HepG2 (cell line): ENCODE data around the gene PADI2. TPM values are rescaled to one million over a fixed set of nuclear protein-coding genes. Genes with fewer than 3 reads are reported as not detected.
A peak's percentile ranks its signal among the peaks of the same experiment; 100 is the strongest.

ENCODE experiments used
- ATAC-seq: fragments of 200-7000 bp; cut with Tn5 transposase; 3 replicates; pipeline ENCODE4 v1.9.1; 2020; ENCODE audit warnings: mild to moderate bottlenecking, moderate library complexity
- BruUV-seq: library from RNA; stranded (reverse); fragments of 400-500 nt; replicated peaks from 2 replicates; lab custom pipeline; 2021; lab: Mats Ljungman, UMichigan
- CTCF ChIA-PET: fragments of 300-600 bp; formaldehyde crosslinking; extraction: SDS; loops from one replicate; lab custom pipeline; 2021; ENCODE audit warnings: low total read pairs, inconsistent platforms, low intra/inter-chr PET ratio; lab: Yijun Ruan, JAX
- POLR2A ChIA-PET: fragments of 350-600 bp; sonication (Branson Sonifier 250); formaldehyde crosslinking; loops from one replicate; lab custom pipeline; 2020; ENCODE audit warnings: antibody characterized with exemption, inconsistent platforms; lab: Yijun Ruan, JAX
- DNase-seq: peaks from one replicate; pipeline ENCODE4 v3.0.0-alpha.2; 2015; ENCODE audit warnings: low spot score
- FAIRE-seq: peaks from 3 replicates; lab custom pipeline; 2011; peaks lifted over from hg19 to GRCh38; lab: Jason Lieb, UNC
- H2AFZ ChIP-seq: one replicate; pipeline ENCODE4 v1.6.1; 2011; ENCODE audit warnings: low read length, inconsistent platforms
- H3K27ac ChIP-seq: fragments of 300-600 bp; 3 replicates; pipeline ENCODE4 v1.8.0; 2011; ENCODE audit warnings: mixed run types, mild to moderate bottlenecking, mixed read lengths, low read length, inconsistent platforms; ENCODE audit not compliant: insufficient read depth; ENCODE audit errors: extremely low read length
- H3K27me3 ChIP-seq, 2 experiments: fragments of 200-600 bp in 1 of 2; 2 replicates in 1 of 2; 3 replicates in 1 of 2; pipeline versions ENCODE4 v1.6.0 to v1.8.0; 2011; ENCODE audit warnings: low read length in 2 of 2, mild to moderate bottlenecking in 2 of 2, moderate library complexity in 2 of 2, inconsistent platforms in 1 of 2; ENCODE audit not compliant: insufficient read depth in 2 of 2, control insufficient read depth in 1 of 2
- H3K36me3 ChIP-seq, 2 experiments: fragments of 200-600 bp in 1 of 2; replicated peaks in 1 of 2; 2 replicates in 1 of 2; 3 replicates in 1 of 2; pipeline versions ENCODE4 v1.5.1 to v1.8.0; 2011; ENCODE audit warnings: low read length in 2 of 2, inconsistent platforms in 1 of 2; ENCODE audit not compliant: insufficient read depth in 2 of 2, control insufficient read depth in 1 of 2
- H3K4me1 ChIP-seq: 2 replicates; pipeline ENCODE4 v1.5.1; 2012; ENCODE audit warnings: low read length, inconsistent platforms; ENCODE audit not compliant: insufficient read depth
- H3K4me2 ChIP-seq: 2 replicates; pipeline ENCODE4 v1.6.0; 2011; ENCODE audit warnings: low read depth, low read length, inconsistent platforms
- H3K4me3 ChIP-seq, 3 experiments: fragments of 200-600 bp in 1 of 3; sonication (generic), shearing (Covaris generic) in 1 of 3; replicated peaks in 1 of 3; 2 replicates each; pipeline ENCODE4 v1.5.1; 2011 to 2016; ENCODE audit warnings: low read length in 3 of 3, inconsistent platforms in 2 of 3, low read depth in 2 of 3, mild to moderate bottlenecking in 2 of 3, control low read depth in 1 of 3, mixed read lengths in 1 of 3; ENCODE audit not compliant: insufficient read depth in 1 of 3
- H3K79me2 ChIP-seq: one replicate; pipeline ENCODE4 v1.6.1; 2011; ENCODE audit warnings: low read length, inconsistent platforms; ENCODE audit not compliant: insufficient read depth
- H3K9ac ChIP-seq: 2 replicates; pipeline ENCODE4 v1.6.0; 2011; ENCODE audit warnings: mild to moderate bottlenecking, low read depth, low read length, inconsistent platforms; ENCODE audit not compliant: insufficient read depth
- H3K9me3 ChIP-seq: 2 replicates; pipeline ENCODE4 v1.5.1; 2012; ENCODE audit warnings: mild to moderate bottlenecking, low read length
- H4K20me1 ChIP-seq: 2 replicates; pipeline ENCODE4 v1.6.0; 2011; ENCODE audit warnings: inconsistent platforms, mild to moderate bottlenecking, low read length, moderate library complexity; ENCODE audit not compliant: insufficient read depth
- ARHGAP35 ChIP-seq: sonication (generic); formaldehyde crosslinking; IDR thresholded peaks from 2 replicates; pipeline ENCODE4 v1.9.0; 2022; ENCODE audit warnings: mild to moderate bottlenecking, inconsistent platforms, moderate library complexity, missing genetic modification reagents, borderline replicate concordance
- E2F1 ChIP-seq: sonication (generic); formaldehyde crosslinking; IDR thresholded peaks from 2 replicates; pipeline ENCODE4 v1.5.0; 2020; ENCODE audit warnings: missing genetic modification reagents
- KAT2B ChIP-seq: fragments of 150-350 bp; IDR thresholded peaks from 2 replicates; pipeline ENCODE4 v1.6.1; 2014; ENCODE audit warnings: low read depth, low read length, borderline replicate concordance
- MAFG ChIP-seq: sonication (generic); formaldehyde crosslinking; IDR thresholded peaks from 2 replicates; pipeline ENCODE4 v1.5.1; 2020; ENCODE audit warnings: mild to moderate bottlenecking, missing genetic modification reagents
- PHB2 ChIP-seq: fragments of 450-650 bp; IDR thresholded peaks from 2 replicates; pipeline ENCODE4 v1.6.1; 2018; ENCODE audit not compliant: partially characterized antibody
- RARA ChIP-seq: IDR thresholded peaks from 2 replicates; pipeline ENCODE4 v1.6.1; 2016; ENCODE audit warnings: missing genetic modification reagents, missing compliant biosample characterization
- RBM39 ChIP-seq: fragments of 200-400 bp; formaldehyde crosslinking; IDR thresholded peaks from one replicate; pipeline ENCODE4 v1.6.1; 2018; ENCODE audit warnings: antibody characterized with exemption, mild to moderate bottlenecking, low read depth, low read length; ENCODE audit not compliant: poor library complexity, severe bottlenecking
- SIX4 ChIP-seq: sonication (generic); formaldehyde crosslinking; IDR thresholded peaks from 2 replicates; pipeline ENCODE4 v1.4.0; 2020; ENCODE audit warnings: missing genetic modification reagents
- THYN1 ChIP-seq: sonication (generic); formaldehyde crosslinking; IDR thresholded peaks from 2 replicates; pipeline ENCODE4 v1.8.1; 2023; ENCODE audit warnings: low read depth, mild to moderate bottlenecking, moderate library complexity, missing genetic modification reagents, borderline replicate concordance
- ZNF235 ChIP-seq: sonication (generic); formaldehyde crosslinking; IDR thresholded peaks from 2 replicates; pipeline ENCODE4 v1.8.1; 2023; ENCODE audit warnings: mild to moderate bottlenecking, missing genetic modification reagents, borderline replicate concordance
- WGBS: methylation state at CpG from one replicate; pipeline ENCODE4 v1.1.6; 2017; ENCODE audit warnings: low lambda C conversion rate; 5-methylcytosine and 5-hydroxymethylcytosine counted together
- in situ Hi-C: cut with HindIII; loops from 2 replicates; pipeline ENCODE4 v1.10.0; 2017; ENCODE audit warnings: low pct_unique_long_range_greater_than_20kb; ENCODE audit not compliant: extremely low pct_ligation_motif_present
- intact Hi-C: fragments of 100-400 bp; cut with micrococcal nuclease; formaldehyde crosslinking; loops from one replicate; pipeline ENCODE4 v1.10.0; 2022; ENCODE audit not compliant: unreplicated experiment
- polyA plus RNA-seq, 8 experiments: library from polyadenylated mRNA; depleted of rRNA in 3 of 8; stranded (reverse) in 7 of 8; unstranded in 1 of 8; fragments of >200 nt; fragmentation: Illumina TruSeq in 4 of 8; extraction: Trizol in 4 of 8; gene quantifications; 2 replicates each; pipeline versions ENCODE4 v1.2.1 to v1.2.3, GENCODE V29; 2011 to 2016; ENCODE audit warnings: low read depth in 4 of 8, missing spikeins in 1 of 8, mixed read lengths in 1 of 8; ENCODE audit not compliant: insufficient read depth in 1 of 8
- total RNA-seq, 5 experiments: library from RNA; depleted of rRNA; stranded (reverse); fragments of >200 nt; fragmentation: Illumina TruSeq; extraction: Trizol; gene quantifications; 2 replicates each; pipeline ENCODE4 v1.2.3, GENCODE V29; 2016; ENCODE audit warnings: low read depth in 1 of 5
- TF ChIP-seq, protein P1 (sequence below): sonication (generic); formaldehyde crosslinking; IDR thresholded peaks from 2 replicates; pipeline ENCODE4 v1.4.0; 2020; ENCODE audit warnings: missing genetic modification reagents

Gene PADI2
- total and polyA plus RNA-seq, 2 of the 13 experiments (the other 11 are each of a cell fraction or from before 2014, with no cell fraction given): not detected

DNA sequence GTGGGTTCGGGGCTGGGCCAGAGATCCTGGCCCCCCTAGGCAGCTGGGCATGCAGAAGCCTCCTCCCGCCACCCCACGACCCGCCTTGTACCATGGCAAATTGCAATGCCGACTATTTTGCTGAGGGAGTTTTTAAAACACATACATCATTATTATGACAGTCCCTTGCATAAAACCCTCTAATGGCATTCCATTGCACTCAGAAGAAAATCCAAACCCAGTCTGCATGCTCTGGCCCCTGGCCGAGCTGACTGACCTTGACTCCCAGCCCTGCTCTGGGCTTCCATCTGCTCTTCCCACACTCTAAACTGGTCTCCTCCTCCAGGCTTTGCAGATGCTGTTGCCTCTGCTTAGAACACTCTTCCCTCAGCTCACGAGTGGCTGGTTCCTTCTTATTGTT lies 28.0 kb downstream of the PADI2 start:
- no peak overlapping the region for H3K4me2 ChIP-seq
- ChIA-PET CTCF (no interaction called here), POLR2A (no interaction called here)
- no peak for ATAC-seq
- TF ChIP-seq E2F1 (CRISPR knock-in tag) (no peak), PHB2 (no peak), RBM39 (no peak)
- TF ChIP-seq, all 625 proteins: peak for 0
- Histone ChIP-seq H3K9ac (no peak overlapping the region), H3K36me3 (no peaks in the 10 kb centered on the region), H3K9me3 (no peaks in the 10 kb centered on the region), H3K27me3 (peaks cover 5 to 14% of the 10 kb centered on the region in 2 experiments; a peak in 4 of 5 replicates), H3K4me3 (no peak overlapping the region), H4K20me1 (no peaks in the 10 kb centered on the region), H3K79me2 (no peaks in the 10 kb centered on the region), H2AFZ (no peak overlapping the region), H3K4me1 (no peaks in the 10 kb centered on the region), H3K27ac (no peak overlapping the region)
- 46% methylated on average over 6 of the region's 7 CpGs for WGBS
- in situ Hi-C loops (no loop called here), intact Hi-C loops (no loop called here)
- no TSS peak for BruUV-seq
- DNase-seq: no peak
- no peak for FAIRE-seq

- H3K79me2 ChIP-seq: no peaks in the 10 kb centered on the region
- TF ChIP-seq, protein P1, sequence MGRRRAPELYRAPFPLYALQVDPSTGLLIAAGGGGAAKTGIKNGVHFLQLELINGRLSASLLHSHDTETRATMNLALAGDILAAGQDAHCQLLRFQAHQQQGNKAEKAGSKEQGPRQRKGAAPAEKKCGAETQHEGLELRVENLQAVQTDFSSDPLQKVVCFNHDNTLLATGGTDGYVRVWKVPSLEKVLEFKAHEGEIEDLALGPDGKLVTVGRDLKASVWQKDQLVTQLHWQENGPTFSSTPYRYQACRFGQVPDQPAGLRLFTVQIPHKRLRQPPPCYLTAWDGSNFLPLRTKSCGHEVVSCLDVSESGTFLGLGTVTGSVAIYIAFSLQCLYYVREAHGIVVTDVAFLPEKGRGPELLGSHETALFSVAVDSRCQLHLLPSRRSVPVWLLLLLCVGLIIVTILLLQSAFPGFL (CRISPR knock-in tag): no peak
- TF ChIP-seq KAT2B (no peak), RARA (no peak), SIX4 (CRISPR knock-in tag) (no peak), MAFG (CRISPR knock-in tag) (no peak), ZNF235 (CRISPR knock-in tag) (no peak), ARHGAP35 (CRISPR knock-in tag) (no peak), THYN1 (CRISPR knock-in tag) (no peak)
- DNase-seq (no peak), FAIRE-seq (no peak), ATAC-seq (peak; percentile 40; the same call in 2 of the 3 replicates)
- ChIA-PET CTCF (no interaction called here), POLR2A (no interaction called here)
- H3K4me1 ChIP-seq: no peaks in the 10 kb centered on the region
- H2AFZ ChIP-seq: no peak overlapping the region
- 33% methylated on average over 1 of the region's 14 CpGs for WGBS
- no peaks in the 10 kb centered on the region for H3K36me3 ChIP-seq
- no peak overlapping the region for H3K9ac ChIP-seq
- no peaks in the 10 kb centered on the region for H4K20me1 ChIP-seq
- no TSS peak for BruUV-seq
- no peak overlapping the region for H3K27ac ChIP-seq
- peaks cover 5 to 15% of the 10 kb centered on the region in 2 experiments; a peak in 4 of 5 replicates for H3K27me3 ChIP-seq
- no peaks in the 10 kb centered on the region for H3K9me3 ChIP-seq
- in situ Hi-C loops (no loop called here), intact Hi-C loops (loop anchor here (10.0 kb wide), 1 partner anchor 665 kb away; no protein-coding TSS in a partner anchor)
- H3K4me3 ChIP-seq: no peak overlapping the region
- H3K4me2 ChIP-seq: no peak overlapping the region
Measured at GRCh38 chr1:17089506-17089905, 29.7 kb downstream of the PADI2 start.
